Right atrium auricular region (tissue), 2 donors: ENCODE results near the gene ITSN1. TPM values are rescaled to one million over a fixed set of nuclear protein-coding genes. Genes with fewer than 3 reads are reported as not detected.

ENCODE experiments used
- DNase-seq: peaks from one replicate; pipeline ENCODE4 v3.0.0-alpha.2; 2019; ENCODE audit warnings: low spot score
- H3K27ac ChIP-seq, 2 donors: fragments of 200-600 bp; sonication (generic); 1 replicate in 1 of 2; 2 replicates in 1 of 2; pipeline ENCODE4 v1.5.1; 2016 to 2019
- H3K27me3 ChIP-seq, 2 donors: fragments of 200-600 bp; sonication (generic); one replicate each; pipeline versions ENCODE4 v1.5.1 to v1.6.0; 2017 to 2019
- H3K36me3 ChIP-seq: fragments of 200-600 bp; sonication (generic); one replicate; pipeline ENCODE4 v1.5.1; 2016
- H3K4me1 ChIP-seq, 2 donors: fragments of 200-600 bp; sonication (generic); one replicate each; pipeline versions ENCODE4 v1.5.1 to v1.6.0; 2017 to 2019
- H3K4me3 ChIP-seq, 2 donors: fragments of 200-600 bp; sonication (generic); 1 replicate in 1 of 2; 2 replicates in 1 of 2; pipeline ENCODE4 v1.5.1; 2017 to 2019; ENCODE audit warnings: mild to moderate bottlenecking in 1 of 2, moderate library complexity in 1 of 2
- H3K9me3 ChIP-seq, 2 donors: fragments of 200-600 bp; sonication (generic); one replicate each; pipeline ENCODE4 v1.5.1; 2019
- CTCF ChIP-seq, 2 donors: fragments of 200-600 bp; sonication (generic); IDR thresholded peaks; one replicate each; pipeline ENCODE4 v1.5.1; 2019; ENCODE audit warnings: antibody characterized with exemption in 2 of 2
- total RNA-seq, 2 donors: library from RNA; depleted of rRNA; stranded (reverse); fragments of >200 nt; gene quantifications; one replicate each; pipeline ENCODE4 v1.1.0, GENCODE V29; 2016

Gene ITSN1
- total RNA-seq, 2 donors from 2014 or later = 49.9 to 54.9 TPM

- H3K36me3 ChIP-seq = no peaks in the 10 kb centered on the region
- no peak for TF ChIP-seq CTCF (IDR thresholded peaks at IDR 0.05)
- H3K27ac ChIP-seq = peak overlapping the region; percentile 31 to 63
- H3K27me3 ChIP-seq = no peaks in the 10 kb centered on the region
- H3K9me3 ChIP-seq = no peaks in the 10 kb centered on the region
- H3K4me3 ChIP-seq = no peak overlapping the region
- DNase-seq = no peak
- peaks cover 0 to 53% of the 10 kb centered on the region in 2 donors for H3K4me1 ChIP-seq
Measured at GRCh38 chr21:33700491-33700890, 58.2 kb downstream of the ITSN1 start.

GRCh38 chr21:33703750-33704606, 61.7 kb downstream of the ITSN1 start:
- Histone ChIP-seq H3K36me3 (no peaks in the 10 kb centered on the region), H3K4me1 (peaks cover 0 to 26% of the 10 kb centered on the region in 2 donors), H3K27ac (peak overlapping the region; percentile 40 to 64), H3K4me3 (peak overlapping the region in 1 of 2 donors; percentile 7), H3K9me3 (no peaks in the 10 kb centered on the region), H3K27me3 (no peaks in the 10 kb centered on the region)
- DNase-seq = no peak
- no peak for TF ChIP-seq CTCF (IDR thresholded peaks at IDR 0.05)

GRCh38 chr21:33707846-33708245, 65.5 kb downstream of the ITSN1 start:
- Histone ChIP-seq H3K4me1 (peaks cover 0 to 11% of the 10 kb centered on the region in 2 donors), H3K27ac (no peak overlapping the region), H3K4me3 (no peak overlapping the region), H3K27me3 (no peaks in the 10 kb centered on the region), H3K36me3 (no peaks in the 10 kb centered on the region), H3K9me3 (peaks cover 0 to 3% of the 10 kb centered on the region in 2 donors)
- DNase-seq = no peak
- TF ChIP-seq CTCF (IDR thresholded peaks at IDR 0.05) = no peak

- no peaks in the 10 kb centered on the region for H3K36me3 ChIP-seq
- H3K27ac ChIP-seq = no peak overlapping the region
- peaks cover 0 to 7% of the 10 kb centered on the region in 2 donors for H3K4me1 ChIP-seq
- no peak for DNase-seq
- no peaks in the 10 kb centered on the region for H3K27me3 ChIP-seq
- TF ChIP-seq CTCF (IDR thresholded peaks at IDR 0.05) = no peak
- H3K9me3 ChIP-seq = peaks cover 0 to 3% of the 10 kb centered on the region in 2 donors
- H3K4me3 ChIP-seq = no peak overlapping the region
Measured at GRCh38 chr21:33708874-33709273, 66.6 kb downstream of the ITSN1 start.

- no peak overlapping the region for H3K4me3 ChIP-seq
- no peaks in the 10 kb centered on the region for H3K27me3 ChIP-seq
- H3K27ac ChIP-seq = no peak overlapping the region
- H3K4me1 ChIP-seq = no peaks in the 10 kb centered on the region
- no peak for TF ChIP-seq CTCF (IDR thresholded peaks at IDR 0.05)
- peaks cover 0 to 3% of the 10 kb centered on the region in 2 donors for H3K9me3 ChIP-seq
- DNase-seq = no peak
- H3K36me3 ChIP-seq = no peaks in the 10 kb centered on the region
Measured at GRCh38 chr21:33712022-33712803, 69.9 kb downstream of the ITSN1 start.
